DND-41 (cell line): Measurements from ENCODE around the gene IL1RL2.

Experiments
- ATAC-seq: fragments of 200-7000 bp; cut with Tn5 transposase; 3 replicates; pipeline ENCODE4 v1.9.1; 2021; ENCODE audit warnings: low read depth; ENCODE audit not compliant: insufficient read depth
- DNase-seq: peaks from one replicate; pipeline ENCODE4 v3.0.0-alpha.2; 2020
- H2AFZ ChIP-seq: 2 replicates; pipeline ENCODE4 v1.6.0; 2012; ENCODE audit warnings: low read depth, low read length
- H3K27ac ChIP-seq: 2 replicates; pipeline ENCODE4 v1.5.1; 2012; ENCODE audit warnings: low read length, inconsistent platforms
- H3K27me3 ChIP-seq: fragments of 200-600 bp; sonication (generic); 2 replicates; pipeline ENCODE4 v1.6.0; 2012; ENCODE audit warnings: low read length, mild to moderate bottlenecking, inconsistent platforms; ENCODE audit not compliant: insufficient read depth, poor library complexity
- H3K36me3 ChIP-seq: 2 replicates; pipeline ENCODE4 v1.5.1; 2012; ENCODE audit warnings: low read length, inconsistent platforms; ENCODE audit not compliant: insufficient read depth
- H3K4me1 ChIP-seq: 2 replicates; pipeline ENCODE4 v1.5.1; 2012; ENCODE audit warnings: mild to moderate bottlenecking, low read length; ENCODE audit not compliant: insufficient read depth
- H3K4me2 ChIP-seq: 2 replicates; pipeline ENCODE4 v1.6.0; 2012; ENCODE audit warnings: mild to moderate bottlenecking, moderate library complexity, low read length, inconsistent platforms; ENCODE audit not compliant: insufficient read depth
- H3K4me3 ChIP-seq, 2 experiments: fragments of 200-600 bp in 1 of 2; shearing (Covaris generic) in 1 of 2; 2 replicates each; pipeline ENCODE4 v1.5.1; 2012 to 2016; ENCODE audit warnings: inconsistent platforms in 2 of 2, low read length in 2 of 2, mild to moderate bottlenecking in 2 of 2, low read depth in 1 of 2, moderate library complexity in 1 of 2
- H3K79me2 ChIP-seq: 2 replicates; pipeline ENCODE4 v1.6.0; 2012; ENCODE audit warnings: low read length, inconsistent platforms; ENCODE audit not compliant: insufficient read depth
- H3K9ac ChIP-seq: 2 replicates; pipeline ENCODE4 v1.6.0; 2012; ENCODE audit warnings: low read depth, mild to moderate bottlenecking, inconsistent platforms, low read length, moderate library complexity
- H3K9me3 ChIP-seq: 2 replicates; pipeline ENCODE4 v1.5.1; 2012; ENCODE audit warnings: low read length, moderate library complexity, mild to moderate bottlenecking, inconsistent platforms; ENCODE audit not compliant: insufficient read depth, severe bottlenecking
- H4K20me1 ChIP-seq: 2 replicates; pipeline ENCODE4 v1.6.0; 2012; ENCODE audit warnings: low read length; ENCODE audit not compliant: insufficient read depth
- CTCF ChIP-seq: IDR thresholded peaks from 2 replicates; pipeline ENCODE4 v1.5.1; 2012; ENCODE audit warnings: borderline replicate concordance, low read length, moderate library complexity, mild to moderate bottlenecking; ENCODE audit not compliant: poor library complexity, severe bottlenecking; ENCODE audit errors: extremely low read depth
- EZH2 ChIP-seq: IDR thresholded peaks from 3 replicates; pipeline ENCODE4 v1.6.1; 2012; ENCODE audit warnings: borderline replicate concordance, low read depth, mild to moderate bottlenecking, moderate library complexity, low read length, inconsistent platforms; ENCODE audit not compliant: severe bottlenecking

Gene IL1RL2

GRCh38 chr2:102141970-102142828 is 44.6 kb upstream of the IL1RL2 start, which contains the start of gene IL1R1:
Gene IL1R1, plus strand, starts transcription at chr2:102142746. Its CDS starts 14,979 bp downstream, at chr2:102157725.
- H3K4me3 ChIP-seq: no peak within 1 kb of the TSS
- H3K9me3 ChIP-seq: peaks cover 2% of the 10 kb centered on the region
- DNase-seq (no peak), ATAC-seq (no peak)
- H3K4me2 ChIP-seq: no peak within 1 kb of the TSS
- no peaks in the 10 kb centered on the region for H4K20me1 ChIP-seq
- H3K36me3 ChIP-seq: no peaks in the 10 kb centered on the region
- H3K9ac ChIP-seq: no peak within 1 kb of the TSS
- no peak within 1 kb of the TSS for H2AFZ ChIP-seq
- no peaks in the 10 kb centered on the region for H3K79me2 ChIP-seq
- no peaks in the 10 kb centered on the region for H3K4me1 ChIP-seq
- TF ChIP-seq EZH2 (no peak), CTCF (no peak)
- no peaks in the 10 kb centered on the region for H3K27me3 ChIP-seq
- no peak within 1 kb of the TSS for H3K27ac ChIP-seq

GRCh38 chr2:102142829-102143449 is 43.9 kb upstream of the IL1RL2 start:
- Histone ChIP-seq H3K36me3 (no peaks in the 10 kb centered on the region), H3K79me2 (no peaks in the 10 kb centered on the region), H2AFZ (no peak overlapping the region), H3K27ac (no peak overlapping the region), H4K20me1 (no peaks in the 10 kb centered on the region), H3K4me3 (no peak overlapping the region), H3K27me3 (no peaks in the 10 kb centered on the region), H3K4me2 (no peak overlapping the region), H3K9ac (no peak overlapping the region), H3K4me1 (no peaks in the 10 kb centered on the region), H3K9me3 (peaks cover 2% of the 10 kb centered on the region)
- no peak for DNase-seq
- no peak for TF ChIP-seq EZH2
- TF ChIP-seq CTCF: no peak
- ATAC-seq: no peak

DNA sequence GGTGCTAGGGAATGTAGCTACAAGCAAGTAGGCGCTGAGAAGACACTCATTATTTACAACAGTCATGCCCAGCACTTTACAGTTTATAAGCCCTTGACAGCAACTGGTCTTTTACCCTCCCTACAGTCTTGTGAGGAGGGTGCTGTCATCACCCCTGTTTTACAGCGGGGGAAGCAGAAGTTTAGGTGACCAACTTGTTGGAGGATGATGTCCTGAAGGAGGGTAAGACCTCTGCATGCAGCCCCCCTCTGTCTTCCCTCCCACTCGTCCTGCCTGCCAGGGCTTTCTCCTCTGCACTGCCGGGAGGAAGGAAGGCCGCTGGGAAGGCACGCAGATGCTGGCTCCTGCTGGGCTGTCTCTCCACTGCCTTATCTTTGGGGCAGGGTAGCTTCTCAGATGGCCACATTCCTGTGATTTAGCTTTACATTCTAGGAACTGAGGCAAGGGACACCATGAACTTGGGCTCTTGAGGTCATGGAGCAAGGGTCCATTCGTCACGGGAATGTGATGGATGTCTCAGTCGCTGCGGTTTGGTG is 43.3 kb upstream of the IL1RL2 start:
- H3K27me3 ChIP-seq: no peaks in the 10 kb centered on the region
- no peaks in the 10 kb centered on the region for H4K20me1 ChIP-seq
- H2AFZ ChIP-seq: no peak overlapping the region
- H3K36me3 ChIP-seq: no peaks in the 10 kb centered on the region
- DNase-seq (no peak), ATAC-seq (no peak)
- TF ChIP-seq CTCF (no peak), EZH2 (no peak)
- no peak overlapping the region for H3K27ac ChIP-seq
- peaks cover 2% of the 10 kb centered on the region for H3K9me3 ChIP-seq
- no peaks in the 10 kb centered on the region for H3K79me2 ChIP-seq
- H3K4me1 ChIP-seq: no peaks in the 10 kb centered on the region
- no peak overlapping the region for H3K4me3 ChIP-seq
- no peak overlapping the region for H3K4me2 ChIP-seq
- H3K9ac ChIP-seq: no peak overlapping the region
